Hematopoietic multipotent progenitor cell treated with erythropoietin and hydrocortisone succinate and interleukin-3 and kit ligand, for 4 days (in vitro differentiated cells): ENCODE data around the gene BMX.

Experiments
- DNase-seq: peaks from one replicate; pipeline ENCODE4 v3.0.0-alpha.2; 2015

Gene BMX

GRCh38 chrX:15576019-15576418 lies 75.4 kb downstream of the BMX start:
- no peak for DNase-seq

GRCh38 chrX:15579778-15580747 lies 79.5 kb downstream of the BMX start:
- peak; percentile 92 for DNase-seq

- DNase-seq: peak; percentile 23
Measured at GRCh38 chrX:15594371-15594770, 93.8 kb downstream of the BMX start.

GRCh38 chrX:15598026-15598425 lies 97.4 kb downstream of the BMX start:
- no peak for DNase-seq

DNA sequence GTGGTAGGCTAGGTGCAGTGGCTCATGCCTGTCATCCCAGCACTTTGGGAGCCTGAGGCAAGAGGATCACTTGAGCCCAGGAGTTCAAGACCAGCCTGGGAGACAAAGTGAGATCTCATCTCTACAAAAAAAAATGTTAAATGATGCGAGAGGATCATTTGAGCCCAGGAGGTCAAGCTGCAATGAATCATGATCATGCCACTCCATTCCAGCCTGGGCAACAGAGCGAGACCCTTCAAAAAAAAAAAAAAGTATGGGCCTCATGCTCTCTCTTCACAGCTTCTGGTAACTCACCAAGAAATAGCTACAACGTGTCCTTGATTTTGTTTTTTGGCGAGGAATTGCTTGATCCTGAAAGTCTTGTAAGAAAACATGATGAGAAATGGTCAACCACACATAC lies 98.9 kb downstream of the BMX start:
- no peak for DNase-seq

- no peak for DNase-seq
Measured at GRCh38 chrX:15600049-15600448, 99.4 kb downstream of the BMX start.

GRCh38 chrX:15600745-15601144 lies 100.1 kb downstream of the BMX start, which contains the start of gene ACE2:
Gene ACE2 (minus strand): TSS chrX:15600960. CDS start chrX:15600911, 49 bp downstream.
- DNase-seq: no peak

DNA sequence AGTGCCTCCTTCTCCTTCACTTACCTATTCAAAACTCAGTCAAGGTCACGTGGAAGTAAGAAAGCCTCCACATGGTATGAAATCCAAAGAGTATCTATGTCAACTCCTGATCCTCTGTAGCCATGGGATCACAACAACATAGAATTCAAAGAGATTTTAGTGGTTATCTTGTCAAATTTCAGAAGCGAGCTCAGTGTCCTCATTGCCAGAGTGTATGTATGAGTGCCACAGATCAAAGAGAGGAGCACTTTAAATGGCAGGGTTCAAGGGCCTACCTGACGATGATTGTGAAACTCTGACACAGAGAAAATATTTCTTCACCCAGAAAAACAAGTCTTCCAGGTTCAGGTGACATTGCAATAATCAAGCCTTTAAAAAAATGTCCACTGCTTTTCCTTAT lies 101.3 kb downstream of the BMX start:
- DNase-seq: no peak

DNA sequence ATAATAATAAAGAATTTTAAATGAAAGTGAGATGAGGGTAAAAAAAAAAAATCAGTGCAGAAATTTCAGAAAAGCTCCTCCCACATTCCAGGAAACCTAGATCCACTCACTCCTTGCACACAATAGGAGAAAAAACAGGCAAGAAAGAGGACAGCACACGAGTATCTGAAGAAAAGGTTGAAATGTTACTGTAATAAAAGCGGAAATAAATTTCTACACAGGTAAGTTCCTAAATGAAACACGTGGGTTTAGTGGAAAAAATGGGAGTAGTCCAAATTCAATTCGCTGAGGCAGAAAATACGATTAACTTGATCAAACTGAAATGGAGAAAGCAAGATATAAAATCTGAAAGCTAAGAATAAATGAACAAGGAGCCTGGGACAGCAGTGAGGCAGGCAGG lies 102.2 kb downstream of the BMX start:
- no peak for DNase-seq

DNA sequence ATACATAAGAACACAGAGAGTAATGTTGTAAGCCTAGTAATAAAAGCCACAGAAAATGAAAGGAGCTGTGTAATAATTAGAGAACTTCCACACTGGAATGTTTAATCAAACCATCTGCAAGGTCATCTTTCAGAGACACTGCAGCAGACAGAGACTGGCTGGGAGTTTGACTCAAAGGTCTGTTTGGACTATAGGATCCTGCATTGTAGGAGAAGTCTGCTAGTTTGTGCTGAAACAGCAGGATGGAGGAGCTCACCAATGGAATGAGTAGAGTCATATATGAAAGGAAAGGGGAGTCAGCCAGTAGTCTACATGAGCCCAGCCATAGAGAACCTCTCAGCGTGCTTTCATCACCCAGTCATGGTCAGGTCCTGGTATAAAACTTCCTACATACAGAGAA lies 104.6 kb downstream of the BMX start:
- DNase-seq: no peak
